ENCODE measurements around the gene TGM1.

TGM1 gene

GRCh38 chr14:24258119-24258518 is 4.9 kb downstream of the TGM1 start:
- Histone ChIP-seq H3K27me3 (ENCODE audit: control insufficient read depth, insufficient read depth, low read length) (no peaks in the 10 kb centered on the region), H3K36me3 (ENCODE audit: insufficient read depth, low read length) (no peaks in the 10 kb centered on the region), H3K9ac (ENCODE audit: low read depth, low read length) (no peak overlapping the region), H3K4me3 (ENCODE audit: low read length) (no peak overlapping the region), H3K4me1 (ENCODE audit: control insufficient read depth, insufficient read depth, low read length) (peaks cover 8% of the 10 kb centered on the region), H3K9me3 (replicated peaks; ENCODE audit: low read length) (no peaks in the 10 kb centered on the region), H3K4me2 (ENCODE audit: low read length) (no peak overlapping the region)

GRCh38 chr14:24256960-24257359 is 6.0 kb downstream of the TGM1 start:
- H3K36me3 ChIP-seq (ENCODE audit: insufficient read depth, low read length) = no peaks in the 10 kb centered on the region
- H3K4me3 ChIP-seq (ENCODE audit: low read length) = no peak overlapping the region
- peaks cover 8% of the 10 kb centered on the region for H3K4me1 ChIP-seq (ENCODE audit: control insufficient read depth, insufficient read depth, low read length)
- H3K27me3 ChIP-seq (ENCODE audit: control insufficient read depth, insufficient read depth, low read length) = no peaks in the 10 kb centered on the region
- no peaks in the 10 kb centered on the region for H3K9me3 ChIP-seq (replicated peaks; ENCODE audit: low read length)
- H3K9ac ChIP-seq (ENCODE audit: low read depth, low read length) = no peak overlapping the region
- no peak overlapping the region for H3K4me2 ChIP-seq (ENCODE audit: low read length)

GRCh38 chr14:24255931-24256711 is 6.9 kb downstream of the TGM1 start:
- H3K9me3 ChIP-seq (replicated peaks; ENCODE audit: low read length) = no peaks in the 10 kb centered on the region
- no peaks in the 10 kb centered on the region for H3K36me3 ChIP-seq (ENCODE audit: insufficient read depth, low read length)
- peaks cover 8% of the 10 kb centered on the region for H3K4me1 ChIP-seq (ENCODE audit: control insufficient read depth, insufficient read depth, low read length)
- no peak overlapping the region for H3K4me3 ChIP-seq (ENCODE audit: low read length)
- H3K27me3 ChIP-seq (ENCODE audit: control insufficient read depth, insufficient read depth, low read length) = no peaks in the 10 kb centered on the region
- no peak overlapping the region for H3K4me2 ChIP-seq (ENCODE audit: low read length)
- no peak overlapping the region for H3K9ac ChIP-seq (ENCODE audit: low read depth, low read length)

DNA sequence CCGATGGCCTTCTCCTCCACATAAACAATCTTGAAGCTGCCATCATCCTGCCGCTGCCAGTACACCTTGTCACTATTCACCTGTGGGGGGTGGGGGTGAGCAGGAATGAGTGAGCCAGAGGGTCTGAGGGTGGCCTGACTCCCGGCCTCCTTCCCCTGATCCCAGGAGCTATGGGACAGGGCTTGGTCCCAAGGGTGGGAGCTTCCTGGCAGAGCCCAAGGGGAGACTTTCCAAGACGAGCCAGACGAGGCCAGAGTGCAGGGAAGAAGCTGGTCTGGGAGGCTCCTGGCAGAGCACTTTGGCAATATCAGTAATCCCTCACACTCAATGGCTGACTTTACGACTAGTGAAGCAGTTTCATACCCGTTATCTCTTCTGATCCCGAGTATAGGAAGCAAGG is 7.5 kb downstream of the TGM1 start:
- Histone ChIP-seq H3K4me3 (ENCODE audit: low read length) (no peak overlapping the region), H3K36me3 (ENCODE audit: insufficient read depth, low read length) (no peaks in the 10 kb centered on the region), H3K4me1 (ENCODE audit: control insufficient read depth, insufficient read depth, low read length) (peaks cover 8% of the 10 kb centered on the region), H3K9me3 (replicated peaks; ENCODE audit: low read length) (no peaks in the 10 kb centered on the region), H3K4me2 (ENCODE audit: low read length) (no peak overlapping the region), H3K9ac (ENCODE audit: low read depth, low read length) (no peak overlapping the region), H3K27me3 (ENCODE audit: control insufficient read depth, insufficient read depth, low read length) (no peaks in the 10 kb centered on the region)

DNA sequence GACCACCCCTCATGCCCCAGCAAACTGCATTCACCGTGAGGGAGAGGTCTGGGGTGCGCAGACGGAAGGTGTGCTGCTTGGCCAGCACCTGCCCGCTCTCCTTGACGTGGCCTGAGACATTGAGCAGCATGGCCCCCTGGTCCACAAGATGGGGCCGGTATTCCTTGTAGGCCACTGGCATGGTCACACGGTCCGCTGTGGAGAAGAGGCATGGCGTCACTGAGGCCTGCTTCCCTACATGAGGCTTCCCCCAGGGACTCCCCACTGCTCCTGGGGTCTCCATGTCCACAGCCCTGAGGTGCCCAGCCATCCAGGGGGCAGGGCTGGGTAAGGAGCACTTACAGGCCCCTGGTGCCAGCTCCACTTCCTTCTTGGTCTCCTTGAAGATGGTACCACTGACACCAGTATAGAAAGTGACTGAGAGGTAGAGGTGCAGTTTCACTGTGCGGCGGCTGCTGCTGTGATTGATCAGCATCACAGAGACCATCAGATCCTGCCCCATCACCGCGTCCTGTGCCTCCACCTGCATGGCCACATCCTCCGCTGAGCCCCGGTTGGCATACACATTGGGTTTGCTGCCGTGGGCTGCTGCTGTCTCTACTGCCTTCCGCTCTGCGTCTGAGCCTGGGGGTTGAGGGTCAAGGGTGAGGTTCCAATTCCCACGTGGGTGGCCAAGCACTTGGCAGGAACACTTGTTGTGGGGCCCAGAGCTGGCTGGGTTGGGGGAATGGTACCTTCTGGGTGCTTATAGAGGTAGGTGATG is 8.2 kb downstream of the TGM1 start:
- Histone ChIP-seq H3K9ac (ENCODE audit: low read depth, low read length) (no peak overlapping the region), H3K36me3 (ENCODE audit: insufficient read depth, low read length) (no peaks in the 10 kb centered on the region), H3K4me2 (ENCODE audit: low read length) (no peak overlapping the region), H3K27me3 (ENCODE audit: control insufficient read depth, insufficient read depth, low read length) (no peaks in the 10 kb centered on the region), H3K4me3 (ENCODE audit: low read length) (no peak overlapping the region), H3K9me3 (replicated peaks; ENCODE audit: low read length) (no peaks in the 10 kb centered on the region), H3K4me1 (ENCODE audit: control insufficient read depth, insufficient read depth, low read length) (peaks cover 8% of the 10 kb centered on the region)

GRCh38 chr14:24253936-24254335 is 9.0 kb downstream of the TGM1 start:
- no peaks in the 10 kb centered on the region for H3K36me3 ChIP-seq (ENCODE audit: insufficient read depth, low read length)
- peaks cover 1% of the 10 kb centered on the region for H3K4me1 ChIP-seq (ENCODE audit: control insufficient read depth, insufficient read depth, low read length)
- no peak overlapping the region for H3K4me3 ChIP-seq (ENCODE audit: low read length)
- no peak overlapping the region for H3K9ac ChIP-seq (ENCODE audit: low read depth, low read length)
- H3K4me2 ChIP-seq (ENCODE audit: low read length) = no peak overlapping the region
- H3K27me3 ChIP-seq (ENCODE audit: control insufficient read depth, insufficient read depth, low read length) = no peaks in the 10 kb centered on the region
- no peaks in the 10 kb centered on the region for H3K9me3 ChIP-seq (replicated peaks; ENCODE audit: low read length)

DNA sequence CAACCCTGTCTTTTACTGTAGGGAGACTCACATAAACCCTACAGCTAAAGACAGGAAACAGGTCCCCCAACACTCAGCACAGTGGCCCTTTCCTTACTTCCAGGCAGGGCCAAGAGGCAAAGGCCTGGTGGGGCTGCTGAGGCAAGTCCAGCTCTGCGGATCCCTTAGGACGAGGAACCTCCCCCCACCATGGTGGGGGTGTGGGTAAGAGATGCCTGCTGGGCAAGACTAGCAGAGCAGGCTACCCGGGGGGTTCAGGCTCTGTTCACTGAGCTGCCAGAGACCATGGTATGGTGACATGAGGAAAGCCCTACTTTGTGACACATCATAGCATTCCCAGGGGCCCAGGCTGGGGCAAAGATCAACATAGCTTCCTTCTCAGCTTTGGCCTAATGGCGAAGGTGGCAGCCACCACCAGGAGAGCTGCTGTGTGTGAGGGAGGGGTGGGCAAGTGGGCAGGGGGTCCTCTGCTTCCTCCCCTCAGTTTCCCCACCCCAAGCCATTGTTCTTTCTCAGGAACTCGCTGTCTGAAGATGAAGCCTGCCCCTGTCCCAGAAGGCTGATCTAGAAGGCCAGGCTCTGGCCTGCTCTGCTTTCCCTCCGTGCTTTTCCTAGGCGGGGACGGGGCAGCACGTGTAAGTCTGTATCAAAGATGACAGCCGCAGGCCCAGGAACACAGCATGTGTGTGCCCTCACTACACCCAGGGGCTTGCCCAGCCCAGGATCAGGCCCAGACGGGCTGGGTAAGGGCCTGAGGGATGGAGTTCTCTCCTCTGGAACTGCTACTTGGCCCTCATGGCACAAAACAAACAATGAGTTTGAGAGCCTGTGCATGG is 10.5 kb downstream of the TGM1 start:
- H3K36me3 ChIP-seq (ENCODE audit: insufficient read depth, low read length) = no peaks in the 10 kb centered on the region

DNA sequence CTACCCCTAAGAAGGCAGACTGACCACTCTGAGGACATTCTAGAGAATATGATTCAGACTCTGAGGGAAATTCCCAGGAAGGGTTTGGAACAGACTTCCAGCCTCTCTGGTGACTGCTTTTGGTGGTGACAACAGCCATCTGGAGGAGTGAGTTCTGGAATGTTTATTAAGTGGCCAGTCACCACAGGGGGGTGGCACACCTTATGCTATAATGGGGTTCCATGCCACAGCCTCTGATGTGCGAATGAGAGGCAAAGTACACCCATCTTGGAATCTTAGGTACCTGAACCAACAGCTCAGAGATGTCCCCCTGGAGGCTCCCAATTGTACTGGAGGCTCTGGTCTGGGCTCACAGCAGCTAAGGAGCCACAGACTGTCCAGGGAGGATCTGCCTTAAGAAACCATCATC is 11.1 kb downstream of the TGM1 start:
- no peaks in the 10 kb centered on the region for H3K36me3 ChIP-seq (ENCODE audit: insufficient read depth, low read length)
- H3K4me1 ChIP-seq (ENCODE audit: control insufficient read depth, insufficient read depth, low read length) = no peaks in the 10 kb centered on the region
- H3K9me3 ChIP-seq (replicated peaks; ENCODE audit: low read length) = no peaks in the 10 kb centered on the region
- H3K4me2 ChIP-seq (ENCODE audit: low read length) = no peak overlapping the region
- H3K4me3 ChIP-seq (ENCODE audit: low read length) = no peak overlapping the region
- H3K9ac ChIP-seq (ENCODE audit: low read depth, low read length) = no peak overlapping the region
- H3K27me3 ChIP-seq (ENCODE audit: control insufficient read depth, insufficient read depth, low read length) = no peaks in the 10 kb centered on the region

More for the DNA sequence above, 10.5 kb downstream of the TGM1 start:
- no peak overlapping the region for H3K4me3 ChIP-seq (ENCODE audit: low read length)
- no peak overlapping the region for H3K4me2 ChIP-seq (ENCODE audit: low read length)
- no peaks in the 10 kb centered on the region for H3K9me3 ChIP-seq (replicated peaks; ENCODE audit: low read length)
- no peaks in the 10 kb centered on the region for H3K27me3 ChIP-seq (ENCODE audit: control insufficient read depth, insufficient read depth, low read length)
- no peak overlapping the region for H3K9ac ChIP-seq (ENCODE audit: low read depth, low read length)
- no peaks in the 10 kb centered on the region for H3K4me1 ChIP-seq (ENCODE audit: control insufficient read depth, insufficient read depth, low read length)

DNA sequence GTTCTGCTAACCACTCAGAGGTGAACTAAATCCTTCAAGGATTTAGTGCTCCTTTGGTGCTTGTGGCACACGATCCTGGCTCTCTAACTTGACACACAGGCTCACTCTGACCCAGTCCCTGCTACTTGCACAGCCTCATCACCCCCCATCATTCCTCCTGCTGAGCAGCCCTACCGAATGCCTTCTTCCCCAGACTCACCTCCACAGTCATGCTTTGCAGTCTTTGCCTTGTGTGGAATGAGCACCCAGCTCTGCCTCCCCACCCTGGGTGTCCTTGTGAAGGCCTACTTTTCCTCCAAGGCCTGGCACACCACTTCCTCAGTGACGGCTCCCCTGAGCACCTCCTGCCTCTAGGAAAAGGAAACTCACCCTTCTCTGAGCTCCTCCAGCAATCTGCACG is 12.6 kb downstream of the TGM1 start:
- H3K9me3 ChIP-seq (replicated peaks; ENCODE audit: low read length) = no peaks in the 10 kb centered on the region
- H3K9ac ChIP-seq (ENCODE audit: low read depth, low read length) = no peak overlapping the region
- no peak overlapping the region for H3K4me3 ChIP-seq (ENCODE audit: low read length)
- no peak overlapping the region for H3K4me2 ChIP-seq (ENCODE audit: low read length)
- H3K36me3 ChIP-seq (ENCODE audit: insufficient read depth, low read length) = no peaks in the 10 kb centered on the region
- H3K4me1 ChIP-seq (ENCODE audit: control insufficient read depth, insufficient read depth, low read length) = no peaks in the 10 kb centered on the region
- no peaks in the 10 kb centered on the region for H3K27me3 ChIP-seq (ENCODE audit: control insufficient read depth, insufficient read depth, low read length)

DNA sequence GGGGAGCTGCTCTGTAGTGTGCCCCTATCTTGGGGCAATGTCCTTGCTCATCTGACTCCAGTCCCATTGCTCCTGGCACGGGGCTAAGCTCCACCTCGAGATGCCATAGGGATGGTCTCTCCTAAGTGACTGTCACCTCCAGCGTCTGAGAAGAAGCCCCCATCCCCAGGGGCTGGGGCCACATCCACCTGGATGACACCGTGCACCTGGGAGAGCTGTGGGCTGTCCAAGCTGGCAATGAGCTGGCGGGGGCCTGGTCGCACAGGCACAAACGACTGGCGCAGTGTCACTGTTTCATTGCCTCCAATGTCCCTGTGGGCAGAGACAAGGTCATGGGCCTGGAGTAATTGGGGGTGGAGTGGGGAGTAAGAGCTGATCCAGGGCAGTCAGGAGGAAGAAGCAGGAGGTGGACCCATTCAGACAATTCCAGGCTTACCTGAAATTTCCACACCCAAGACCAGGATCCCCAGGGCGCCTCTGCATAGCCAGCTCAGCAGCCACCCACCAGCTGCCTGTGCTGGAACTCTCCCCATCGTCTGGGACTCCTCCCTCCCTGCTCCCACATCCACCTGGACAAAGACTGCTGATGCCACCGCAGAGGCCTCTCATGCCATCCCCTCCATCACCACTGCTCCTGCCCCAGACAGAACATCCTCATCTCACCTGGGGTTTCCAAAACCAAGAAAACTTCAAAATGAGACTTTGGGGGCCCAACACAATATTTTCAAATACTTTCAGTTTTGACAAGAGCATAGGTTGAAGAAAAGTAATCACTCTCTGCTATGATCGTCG is 13.6 kb downstream of the TGM1 start:
- H3K9me3 ChIP-seq (replicated peaks; ENCODE audit: low read length) = no peaks in the 10 kb centered on the region
- no peak overlapping the region for H3K4me2 ChIP-seq (ENCODE audit: low read length)
- no peaks in the 10 kb centered on the region for H3K4me1 ChIP-seq (ENCODE audit: control insufficient read depth, insufficient read depth, low read length)
- no peaks in the 10 kb centered on the region for H3K36me3 ChIP-seq (ENCODE audit: insufficient read depth, low read length)
- H3K27me3 ChIP-seq (ENCODE audit: control insufficient read depth, insufficient read depth, low read length) = no peaks in the 10 kb centered on the region
- H3K4me3 ChIP-seq (ENCODE audit: low read length) = no peak overlapping the region
- H3K9ac ChIP-seq (ENCODE audit: low read depth, low read length) = no peak overlapping the region

GRCh38 chr14:24247422-24247821 is 15.6 kb downstream of the TGM1 start:
- Histone ChIP-seq H3K4me3 (ENCODE audit: low read length) (no peak overlapping the region), H3K27me3 (ENCODE audit: control insufficient read depth, insufficient read depth, low read length) (no peaks in the 10 kb centered on the region), H3K9ac (ENCODE audit: low read depth, low read length) (no peak overlapping the region), H3K9me3 (replicated peaks; ENCODE audit: low read length) (no peaks in the 10 kb centered on the region), H3K36me3 (ENCODE audit: insufficient read depth, low read length) (no peaks in the 10 kb centered on the region), H3K4me1 (ENCODE audit: control insufficient read depth, insufficient read depth, low read length) (peaks cover 8% of the 10 kb centered on the region), H3K4me2 (ENCODE audit: low read length) (no peak overlapping the region)
